Measurements from ENCODE around the gene SERPINA6. TPM values are rescaled to one million over a fixed set of nuclear protein-coding genes. Genes with fewer than 3 reads are reported as not detected.
"Not testable (repeated sequence)": the region's sequence is repeated elsewhere in the genome, so short reads cannot be mapped to it uniquely, and the experiment has no call there.

The SERPINA6 gene
- total RNA-seq, 4 donors from 2014 or later, result 0.48 to 0.82 (median 0.80) TPM; not detected in 1

DNA sequence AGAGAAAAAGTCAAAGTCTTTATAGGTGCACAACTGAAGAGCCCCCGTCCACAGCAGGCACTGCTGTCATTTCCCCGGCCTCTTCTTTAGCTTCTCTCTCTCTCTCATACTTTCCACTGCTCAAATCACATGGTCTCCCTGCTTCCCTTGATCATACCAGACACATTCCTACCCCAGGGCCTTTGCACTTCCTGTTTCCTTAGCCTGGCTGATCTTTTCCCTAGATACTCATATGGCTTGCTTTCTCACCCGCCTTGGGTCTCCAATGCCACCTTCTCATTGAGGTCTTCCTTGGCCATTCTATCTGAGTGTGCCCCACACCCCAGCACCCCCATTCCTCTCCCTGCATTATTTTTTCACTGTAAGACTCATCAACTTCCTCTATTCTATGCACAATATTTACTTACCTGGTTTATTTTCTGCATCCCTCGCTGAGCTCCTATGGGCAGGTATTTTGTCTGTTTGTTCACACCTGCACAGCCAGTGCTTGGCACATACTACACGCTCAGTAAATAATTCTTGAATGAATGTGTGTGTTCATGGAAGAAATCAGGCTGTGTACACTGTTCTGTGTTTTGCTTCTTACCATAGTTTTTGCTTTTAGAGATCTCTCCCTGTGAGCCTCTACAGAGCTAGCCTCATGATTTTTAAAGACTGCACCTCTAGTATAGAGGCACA, 33.4 kb upstream of the SERPINA6 start:
- DNase-seq, result no peak
- WGBS, 2 donors (ENCODE audit: low coverage in 1 of 2), result 70 to 72% methylated on average over 4 to 5 of the region's 5 CpGs
- no peak overlapping the region for H3K4me3 ChIP-seq
- TF ChIP-seq POLR2AphosphoS5 (IDR thresholded peaks at IDR 0.05), result no peak
- no peak for TF ChIP-seq EP300 (IDR thresholded peaks at IDR 0.05; ENCODE audit: low read depth)
- TF ChIP-seq CTCF (IDR thresholded peaks at IDR 0.05), result no peak
- TF ChIP-seq POLR2A (IDR thresholded peaks at IDR 0.05), result no peak
- H3K36me3 ChIP-seq, result no peaks in the 10 kb centered on the region
- H3K9me3 ChIP-seq, result no peaks in the 10 kb centered on the region
- in situ Hi-C loops (cut with MboI; ENCODE audit: low pct_ligation_motif_present in 1 of 4, low pct_unique_long_range_greater_than_20kb in 1 of 4, low sequenced_read_pairs in 3 of 4), result loop anchor here in 1 of 4 donors (10.0 kb wide), 1 partner anchor 128 kb away; no protein-coding TSS in a partner anchor
- H3K27ac ChIP-seq, result no peak overlapping the region
- H3K27me3 ChIP-seq, result peaks cover 4% of the 10 kb centered on the region
- intact Hi-C loops (cut with DNase I; ENCODE audit: low total_unique reads), result no loop called here
- H3K4me1 ChIP-seq, result no peaks in the 10 kb centered on the region

- in situ Hi-C loops (cut with MboI; ENCODE audit: low pct_ligation_motif_present in 1 of 4, low pct_unique_long_range_greater_than_20kb in 1 of 4, low sequenced_read_pairs in 3 of 4), result loop anchor here in 1 of 4 donors (10.0 kb wide), 1 partner anchor 130 kb away; no protein-coding TSS in a partner anchor
- H3K27me3 ChIP-seq, result peaks cover 4% of the 10 kb centered on the region
- no peak overlapping the region for H3K4me3 ChIP-seq
- no peaks in the 10 kb centered on the region for H3K36me3 ChIP-seq
- TF ChIP-seq POLR2AphosphoS5 (IDR thresholded peaks at IDR 0.05) (no peak), CTCF (IDR thresholded peaks at IDR 0.05) (peak; percentile 5 to 46 (median 27)), POLR2A (IDR thresholded peaks at IDR 0.05) (no peak)
- H3K9me3 ChIP-seq, result no peaks in the 10 kb centered on the region
- intact Hi-C loops (cut with DNase I; ENCODE audit: low total_unique reads), result no loop called here
- no peaks in the 10 kb centered on the region for H3K4me1 ChIP-seq
- WGBS, 2 donors (ENCODE audit: low coverage in 1 of 2), result 32% methylated on average over 15 of the region's 15 CpGs; no CpG with 5 or more reads in 1 of the 2 donors
- peak; percentile 30 for DNase-seq
- no peak overlapping the region for H3K27ac ChIP-seq
Observed at GRCh38 chr14:94355191-94355794, 32.2 kb upstream of the SERPINA6 start.

DNA sequence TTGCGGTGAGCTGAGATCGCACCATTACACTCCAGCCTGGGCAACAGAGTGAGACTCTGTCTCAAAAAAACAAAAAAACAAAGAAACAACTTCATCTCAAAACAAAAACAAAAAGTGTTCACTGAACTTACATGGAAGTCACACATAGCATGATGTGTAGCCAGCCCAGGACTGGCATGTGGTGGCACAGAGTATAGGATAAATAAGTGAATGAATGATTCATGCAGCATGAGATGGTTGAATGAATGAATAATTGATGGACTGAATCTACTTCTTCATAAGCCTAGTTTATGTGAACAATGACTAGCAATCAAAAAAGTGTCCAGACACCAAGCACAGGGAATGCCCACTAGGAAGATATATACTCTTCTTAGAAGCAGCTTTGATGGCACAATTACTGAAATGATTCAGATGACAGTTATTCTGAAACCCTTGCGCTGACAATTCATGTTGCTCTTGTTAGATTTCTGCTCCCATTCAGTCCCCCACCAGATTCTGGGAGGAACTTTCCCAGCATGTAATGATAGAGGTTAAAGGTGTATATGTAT, 31.6 kb upstream of the SERPINA6 start:
- no peak for DNase-seq
- intact Hi-C loops (cut with DNase I; ENCODE audit: low total_unique reads), result no loop called here

DNA sequence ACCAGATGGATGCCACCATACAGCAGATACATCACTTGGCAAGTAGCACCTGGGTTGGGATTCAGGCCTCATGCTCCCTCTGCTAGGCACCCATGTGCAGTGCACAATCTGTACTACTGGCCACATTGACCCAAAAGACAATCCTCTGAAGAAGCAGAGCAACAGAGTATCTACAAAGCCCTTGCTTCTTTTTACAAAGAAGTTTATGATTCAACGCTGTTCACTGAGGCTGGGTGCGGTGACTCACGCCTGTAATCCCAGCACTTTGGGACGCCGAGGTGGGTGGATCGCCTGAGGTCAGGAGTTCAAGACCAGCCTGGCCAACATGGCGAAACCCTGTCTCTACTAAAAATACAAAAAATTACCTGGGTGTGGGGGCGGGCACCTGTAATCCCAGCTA, 31.1 kb upstream of the SERPINA6 start:
- in situ Hi-C loops (cut with MboI; ENCODE audit: low pct_ligation_motif_present in 1 of 4, low pct_unique_long_range_greater_than_20kb in 1 of 4, low sequenced_read_pairs in 3 of 4), result loop anchor here in 1 of 4 donors (10.0 kb wide), 1 partner anchor 131 kb away; no protein-coding TSS in a partner anchor

More for the DNA sequence above, 31.6 kb upstream of the SERPINA6 start:
- WGBS, 2 donors (ENCODE audit: low coverage in 1 of 2), result 80 to 89% methylated on average over 1 to 3 of the region's 3 CpGs
- Histone ChIP-seq H3K4me3 (no peak overlapping the region), H3K27me3 (peaks cover 4% of the 10 kb centered on the region), H3K9me3 (no peaks in the 10 kb centered on the region), H3K4me1 (no peaks in the 10 kb centered on the region), H3K36me3 (no peaks in the 10 kb centered on the region), H3K27ac (no peak overlapping the region)
- in situ Hi-C loops (cut with MboI; ENCODE audit: low pct_ligation_motif_present in 1 of 4, low pct_unique_long_range_greater_than_20kb in 1 of 4, low sequenced_read_pairs in 3 of 4), result loop anchor here in 1 of 4 donors (10.0 kb wide), 1 partner anchor 130 kb away; no protein-coding TSS in a partner anchor
- TF ChIP-seq CTCF (IDR thresholded peaks at IDR 0.05) (no peak), POLR2AphosphoS5 (IDR thresholded peaks at IDR 0.05) (no peak), EP300 (IDR thresholded peaks at IDR 0.05; ENCODE audit: low read depth) (no peak), POLR2A (IDR thresholded peaks at IDR 0.05) (no peak)

More for the DNA sequence above, 31.1 kb upstream of the SERPINA6 start:
- 83 to 89% methylated on average over 3 to 8 of the region's 8 CpGs for WGBS, 2 donors (ENCODE audit: low coverage in 1 of 2)
- H3K36me3 ChIP-seq; H3K9me3 ChIP-seq; H3K4me1 ChIP-seq; DNase-seq; H3K27me3 ChIP-seq; H3K27ac ChIP-seq; intact Hi-C loops (cut with DNase I; ENCODE audit: low total_unique reads); H3K4me3 ChIP-seq: not testable (repeated sequence)
